Fibroblast of mammary gland (primary cell): ENCODE results near the gene SMARCD1.

ENCODE experiments used
- DNase-seq: peaks from one replicate; pipeline ENCODE4 v3.0.0-alpha.2; 2010; ENCODE audit warnings: low read depth
- H3K4me3 ChIP-seq: 2 replicates; pipeline ENCODE4 v1.5.1; 2011; ENCODE audit warnings: low read depth, mild to moderate bottlenecking, low read length, moderate library complexity; ENCODE audit not compliant: control insufficient read depth
- TF ChIP-seq, protein P1 (sequence below): conservative IDR thresholded peaks from 2 replicates; pipeline ENCODE4 v1.5.1; 2011; ENCODE audit warnings: low read depth, low read length, inconsistent platforms; ENCODE audit not compliant: control insufficient read depth, insufficient read depth

SMARCD1 gene

DNA sequence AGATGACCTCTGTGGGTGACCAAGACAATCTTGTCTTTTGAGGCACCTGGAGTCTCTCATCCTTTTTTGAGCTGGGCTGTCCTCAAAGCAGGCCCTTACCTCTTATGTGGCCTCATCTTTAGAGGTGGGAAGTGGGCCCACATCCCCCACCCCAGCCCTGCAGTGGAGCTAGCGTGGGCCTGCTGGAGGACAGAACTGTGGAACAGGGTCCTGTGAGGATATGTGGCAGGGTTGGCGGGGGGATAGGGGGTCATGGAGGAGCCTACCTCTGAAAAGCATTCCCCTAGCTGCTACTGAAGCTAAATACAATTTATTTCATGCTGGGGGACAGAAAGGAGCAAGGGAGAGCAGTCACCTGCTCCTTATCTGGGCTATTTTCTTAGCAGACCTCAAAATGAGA lies 18.2 kb downstream of the SMARCD1 start:
- TF ChIP-seq, protein P1, sequence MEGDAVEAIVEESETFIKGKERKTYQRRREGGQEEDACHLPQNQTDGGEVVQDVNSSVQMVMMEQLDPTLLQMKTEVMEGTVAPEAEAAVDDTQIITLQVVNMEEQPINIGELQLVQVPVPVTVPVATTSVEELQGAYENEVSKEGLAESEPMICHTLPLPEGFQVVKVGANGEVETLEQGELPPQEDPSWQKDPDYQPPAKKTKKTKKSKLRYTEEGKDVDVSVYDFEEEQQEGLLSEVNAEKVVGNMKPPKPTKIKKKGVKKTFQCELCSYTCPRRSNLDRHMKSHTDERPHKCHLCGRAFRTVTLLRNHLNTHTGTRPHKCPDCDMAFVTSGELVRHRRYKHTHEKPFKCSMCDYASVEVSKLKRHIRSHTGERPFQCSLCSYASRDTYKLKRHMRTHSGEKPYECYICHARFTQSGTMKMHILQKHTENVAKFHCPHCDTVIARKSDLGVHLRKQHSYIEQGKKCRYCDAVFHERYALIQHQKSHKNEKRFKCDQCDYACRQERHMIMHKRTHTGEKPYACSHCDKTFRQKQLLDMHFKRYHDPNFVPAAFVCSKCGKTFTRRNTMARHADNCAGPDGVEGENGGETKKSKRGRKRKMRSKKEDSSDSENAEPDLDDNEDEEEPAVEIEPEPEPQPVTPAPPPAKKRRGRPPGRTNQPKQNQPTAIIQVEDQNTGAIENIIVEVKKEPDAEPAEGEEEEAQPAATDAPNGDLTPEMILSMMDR = no peak
- no peak overlapping the region for H3K4me3 ChIP-seq
- no peak for DNase-seq

DNA sequence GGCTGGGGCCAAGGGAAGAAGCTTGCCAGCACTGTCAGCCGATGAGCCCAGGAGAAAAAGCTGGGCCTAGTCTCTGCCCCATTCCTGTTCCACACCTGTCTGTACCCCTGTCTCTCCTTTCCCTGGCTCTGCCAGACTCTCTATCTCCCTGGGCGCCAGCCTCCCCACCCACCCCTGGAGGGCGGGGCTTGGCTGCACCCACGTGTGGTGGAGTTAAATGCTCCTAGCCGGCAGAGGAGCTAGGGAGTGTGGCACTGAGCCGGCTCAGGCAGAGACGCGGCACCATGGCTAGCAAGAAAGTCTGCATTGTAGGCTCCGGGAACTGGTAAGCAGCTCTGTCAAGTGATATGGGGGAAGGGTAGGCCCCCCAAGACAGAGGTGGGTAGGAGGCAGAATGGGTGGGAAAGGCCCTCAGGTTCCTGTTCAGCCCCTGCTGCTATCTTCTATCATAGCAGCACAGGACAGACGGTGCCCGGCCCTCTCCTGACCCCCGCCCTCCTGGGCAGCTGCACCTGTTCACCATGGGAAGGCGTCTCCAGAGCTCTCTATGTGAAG lies 18.7 kb downstream of the SMARCD1 start, which contains the start of gene GPD1:
GPD1 (plus strand) TSS at position 242 of the 555 bp plus-strand sequence; CDS start at position 285, 43 bp downstream.
- TF ChIP-seq, protein P1 = no peak
- no peak within 1 kb of the TSS for H3K4me3 ChIP-seq
- peak; percentile 28 for DNase-seq

DNA sequence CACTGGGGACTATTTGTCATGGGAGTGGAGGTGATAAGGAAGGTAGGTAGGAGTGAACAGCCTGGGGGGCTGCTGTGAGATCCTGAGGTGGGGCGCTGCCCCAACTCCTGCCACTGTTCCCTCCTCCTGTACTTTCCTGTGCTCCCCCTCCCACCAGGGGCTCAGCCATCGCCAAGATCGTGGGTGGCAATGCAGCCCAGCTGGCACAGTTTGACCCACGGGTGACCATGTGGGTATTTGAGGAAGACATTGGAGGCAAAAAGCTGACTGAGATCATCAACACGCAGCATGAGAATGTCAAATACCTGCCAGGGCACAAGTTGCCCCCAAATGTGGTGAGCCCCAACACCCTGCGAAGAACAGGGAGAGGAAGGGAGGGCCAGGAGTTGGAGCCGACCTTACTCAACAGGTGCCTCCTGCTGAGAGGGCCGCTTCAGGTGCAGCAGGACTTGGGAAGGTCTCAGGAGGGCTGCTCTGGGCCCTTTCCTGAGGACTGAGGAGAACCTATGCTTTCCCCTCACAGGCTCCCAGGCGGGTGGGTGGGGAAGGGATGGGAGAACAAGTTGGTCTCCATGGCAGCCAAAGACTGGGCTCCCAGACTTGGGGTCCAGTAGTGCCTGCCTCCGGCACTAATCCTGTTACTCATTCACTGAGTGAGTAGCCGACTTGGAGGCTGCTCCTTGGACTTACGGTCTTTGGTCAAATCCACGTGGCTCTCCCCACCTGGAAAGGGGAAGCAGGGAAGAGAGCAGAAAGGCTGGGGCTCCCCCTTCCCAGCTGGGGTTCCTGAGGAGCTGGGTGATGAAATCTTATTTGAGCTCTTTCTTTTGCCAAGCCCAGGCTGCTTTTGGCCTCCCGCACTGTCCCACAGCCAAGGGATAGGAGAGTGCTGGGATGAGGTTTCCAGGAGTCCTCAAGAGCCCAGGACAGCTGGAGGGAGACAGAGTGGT lies 19.6 kb downstream of the SMARCD1 start:
- TF ChIP-seq, protein P1 = no peak
- no peak for DNase-seq

DNA sequence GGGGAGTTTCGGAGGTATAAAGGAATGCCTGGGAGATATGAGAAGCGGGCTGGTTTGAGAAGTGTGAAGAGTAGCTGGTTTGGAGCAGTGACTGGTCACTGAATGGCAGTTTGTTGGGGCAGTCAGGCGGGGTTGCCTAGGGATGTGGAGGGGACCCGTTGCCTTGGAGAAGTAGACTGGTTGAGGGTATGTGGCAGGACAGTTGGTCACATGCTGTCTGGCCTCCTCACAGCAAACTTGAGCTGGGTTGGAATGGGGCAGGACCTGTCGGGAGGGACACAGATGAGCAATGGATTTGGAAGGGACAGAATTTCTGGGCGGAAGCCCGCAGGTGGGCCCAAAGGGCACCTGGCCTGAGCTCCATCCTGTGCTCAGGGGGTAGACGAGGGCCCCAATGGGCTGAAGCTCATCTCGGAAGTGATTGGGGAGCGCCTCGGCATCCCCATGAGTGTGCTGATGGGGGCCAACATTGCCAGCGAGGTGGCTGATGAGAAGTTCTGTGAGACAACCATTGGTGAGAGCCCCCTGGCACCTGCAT lies 20.8 kb downstream of the SMARCD1 start:
- TF ChIP-seq, protein P1 = no peak
- no peak overlapping the region for H3K4me3 ChIP-seq
- no peak for DNase-seq

More for the DNA sequence above, 19.6 kb downstream of the SMARCD1 start:
- H3K4me3 ChIP-seq = no peak overlapping the region

DNA sequence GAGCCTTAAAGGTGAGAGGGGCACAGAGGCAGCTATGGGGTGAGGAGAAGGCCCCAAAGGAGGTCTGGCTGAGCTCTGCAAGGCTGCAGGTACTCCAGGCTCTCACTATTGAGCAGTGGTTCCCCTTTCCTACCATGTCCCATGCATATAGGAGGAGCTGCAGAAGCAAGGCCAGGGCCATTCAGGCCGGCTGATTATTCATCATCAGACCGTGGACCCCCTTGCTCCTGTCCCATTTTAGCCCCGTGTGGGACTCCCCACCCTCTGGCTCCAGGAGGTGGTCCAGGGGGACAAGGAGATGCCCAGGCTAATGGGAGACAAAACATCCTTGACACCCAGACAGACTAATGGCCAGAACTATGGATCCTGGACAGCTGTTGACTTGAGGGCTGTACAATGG lies 21.8 kb downstream of the SMARCD1 start:
- DNase-seq = no peak
- no peak overlapping the region for H3K4me3 ChIP-seq
- TF ChIP-seq, protein P1 = no peak

DNA sequence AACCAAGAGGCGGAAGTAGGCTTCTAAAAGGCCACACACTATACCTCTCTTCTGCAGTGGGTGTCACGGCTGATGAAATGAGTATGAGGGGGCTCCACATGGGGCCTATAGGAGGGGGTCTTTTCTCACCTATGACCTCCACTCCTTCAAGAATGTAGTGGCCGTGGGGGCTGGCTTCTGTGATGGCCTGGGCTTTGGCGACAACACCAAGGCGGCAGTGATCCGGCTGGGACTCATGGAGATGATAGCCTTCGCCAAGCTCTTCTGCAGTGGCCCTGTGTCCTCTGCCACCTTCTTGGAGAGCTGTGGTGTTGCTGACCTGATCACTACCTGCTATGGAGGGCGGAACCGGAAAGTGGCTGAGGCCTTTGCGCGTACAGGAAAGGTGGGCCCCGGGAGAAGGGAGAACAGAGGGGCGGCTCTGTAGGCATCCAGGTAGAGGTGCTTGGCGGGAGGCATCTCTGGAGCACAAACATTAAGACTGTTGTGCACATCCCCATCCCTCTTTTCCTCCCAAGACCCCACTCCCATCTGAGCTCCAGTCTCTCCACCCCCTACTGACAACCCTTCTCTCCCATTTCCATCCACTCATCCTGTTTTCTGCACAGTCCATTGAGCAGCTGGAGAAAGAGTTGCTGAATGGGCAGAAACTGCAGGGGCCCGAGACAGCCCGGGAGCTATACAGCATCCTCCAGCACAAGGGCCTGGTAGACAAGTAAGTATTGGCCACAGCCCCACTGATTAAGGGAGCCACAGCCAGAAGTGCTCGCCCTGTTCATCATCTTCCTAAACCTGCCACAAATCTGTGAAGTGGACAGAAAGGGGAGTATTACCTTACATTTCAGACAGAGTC lies 22.5 kb downstream of the SMARCD1 start:
- H3K4me3 ChIP-seq = no peak overlapping the region
- TF ChIP-seq, protein P1 = no peak
- no peak for DNase-seq
